IMR-90 (cell line): ENCODE results near the gene ZBTB8B. TPM values are rescaled to one million over a fixed set of nuclear protein-coding genes. Genes with fewer than 3 reads are reported as not detected.
"Not testable (repeated sequence)": the region's sequence is repeated elsewhere in the genome, so short reads cannot be mapped to it uniquely, and the experiment has no call there.

Source experiments
- ATAC-seq: fragments of 200-7000 bp; cut with Tn5 transposase; 2 replicates; pipeline ENCODE4 v1.9.1; 2020; ENCODE audit warnings: low read depth, mild to moderate bottlenecking, moderate library complexity
- BruUV-seq: library from RNA; stranded (reverse); fragments of 400-500 nt; replicated peaks from 2 replicates; lab custom pipeline; 2021; lab: Mats Ljungman, UMichigan
- CTCF ChIA-PET: fragments of 300-600 bp; formaldehyde crosslinking; extraction: SDS; loops from one replicate; lab custom pipeline; 2021; ENCODE audit warnings: antibody characterized with exemption; lab: Yijun Ruan, JAX
- POLR2A ChIA-PET: fragments of 300-600 bp; sonication (Branson Sonifier 250); formaldehyde crosslinking; loops from one replicate; lab custom pipeline; 2022; ENCODE audit warnings: antibody characterized with exemption; ENCODE audit not compliant: unreplicated experiment; lab: Charles Lee
- DNase-seq: peaks from one replicate; pipeline ENCODE4 v3.0.0; 2013
- H2AFZ ChIP-seq: replicated peaks from 2 replicates; pipeline ENCODE3; 2013; ENCODE audit warnings: low read length, mild to moderate bottlenecking; ENCODE audit not compliant: poor library complexity
- H2AK5ac ChIP-seq: 2 replicates; pipeline ENCODE4 v1.6.1; 2013; ENCODE audit warnings: low read depth, low read length, inconsistent platforms
- H2AK9ac ChIP-seq: replicated peaks from 2 replicates; pipeline ENCODE3; 2013; ENCODE audit warnings: mild to moderate bottlenecking, low read depth, low read length, moderate library complexity; ENCODE audit not compliant: poor library complexity
- H2BK120ac ChIP-seq: 2 replicates; pipeline ENCODE4 v1.6.1; 2013; ENCODE audit warnings: low read depth, low read length, inconsistent platforms
- H2BK15ac ChIP-seq: 3 replicates; pipeline ENCODE4 v1.6.1; 2013; ENCODE audit warnings: low read depth, low read length, inconsistent platforms
- H2BK20ac ChIP-seq: 2 replicates; pipeline ENCODE4 v1.6.1; 2013; ENCODE audit warnings: low read depth, mild to moderate bottlenecking, inconsistent platforms, low read length, moderate library complexity
- H2BK5ac ChIP-seq: 2 replicates; pipeline ENCODE4 v1.6.1; 2013; ENCODE audit warnings: mild to moderate bottlenecking, low read depth, low read length, inconsistent platforms; ENCODE audit not compliant: poor library complexity, severe bottlenecking
- H3K14ac ChIP-seq: replicated peaks from 2 replicates; pipeline ENCODE4 v1.6.1; 2013; ENCODE audit warnings: low read depth, low read length, inconsistent platforms
- H3K18ac ChIP-seq: 2 replicates; pipeline ENCODE4 v1.6.1; 2013; ENCODE audit warnings: low read depth, low read length, control low read depth
- H3K23ac ChIP-seq: 2 replicates; pipeline ENCODE4 v1.6.1; 2013; ENCODE audit warnings: low read depth, low read length, inconsistent platforms
- H3K27ac ChIP-seq: 2 replicates; pipeline ENCODE4 v1.5.1; 2013; ENCODE audit warnings: mild to moderate bottlenecking, control low read depth, low read length; ENCODE audit not compliant: insufficient read depth
- H3K27me3 ChIP-seq: 2 replicates; pipeline ENCODE4 v1.6.1; 2013; ENCODE audit warnings: low read length; ENCODE audit not compliant: control insufficient read depth, insufficient read depth
- H3K36me3 ChIP-seq: 2 replicates; pipeline ENCODE4 v1.6.1; 2013; ENCODE audit warnings: low read length, mixed read lengths; ENCODE audit not compliant: control insufficient read depth, insufficient read depth
- H3K4ac ChIP-seq: 2 replicates; pipeline ENCODE4 v1.6.1; 2013; ENCODE audit warnings: low read depth, low read length, inconsistent platforms
- H3K4me1 ChIP-seq: 2 replicates; pipeline ENCODE4 v1.6.1; 2013; ENCODE audit warnings: low read length, mixed read lengths; ENCODE audit not compliant: control insufficient read depth, insufficient read depth
- H3K4me2 ChIP-seq: 2 replicates; pipeline ENCODE4 v1.6.1; 2013; ENCODE audit warnings: low read depth, mild to moderate bottlenecking, control low read depth, low read length, moderate library complexity
- H3K4me3 ChIP-seq: 2 replicates; pipeline ENCODE4 v1.5.1; 2013; ENCODE audit warnings: low read depth, mild to moderate bottlenecking, control low read depth, low read length, moderate library complexity; ENCODE audit not compliant: insufficient read depth
- H3K56ac ChIP-seq: 2 replicates; pipeline ENCODE4 v1.6.1; 2013; ENCODE audit warnings: low read length, inconsistent platforms; ENCODE audit not compliant: insufficient read depth; ENCODE audit errors: extremely low read depth
- H3K79me1 ChIP-seq, 2 experiments: 2 replicates each; pipeline ENCODE4 v1.6.1; 2013; ENCODE audit warnings: low read length in 2 of 2, inconsistent platforms in 1 of 2, low read depth in 1 of 2
- H3K9ac ChIP-seq: 2 replicates; pipeline ENCODE4 v1.6.1; 2013; ENCODE audit warnings: low read depth, low read length, control low read depth
- H3K9me1 ChIP-seq: 2 replicates; pipeline ENCODE4 v1.6.1; 2013; ENCODE audit warnings: low read length, inconsistent platforms; ENCODE audit not compliant: insufficient read depth
- H3K9me3 ChIP-seq: 2 replicates; pipeline ENCODE4 v1.6.1; 2013; ENCODE audit warnings: low read length; ENCODE audit not compliant: control insufficient read depth, insufficient read depth
- H4K20me1 ChIP-seq: 2 replicates; pipeline ENCODE4 v1.6.1; 2013; ENCODE audit warnings: low read length, inconsistent platforms; ENCODE audit not compliant: insufficient read depth
- H4K5ac ChIP-seq: 2 replicates; pipeline ENCODE4 v1.6.1; 2013; ENCODE audit warnings: mild to moderate bottlenecking, low read depth, low read length, control low read depth
- H4K8ac ChIP-seq, 2 experiments: 2 replicates each; pipeline ENCODE4 v1.6.1; 2013; ENCODE audit warnings: low read depth in 2 of 2, low read length in 2 of 2, control low read depth in 1 of 2, inconsistent platforms in 1 of 2
- H4K91ac ChIP-seq: 2 replicates; pipeline ENCODE4 v1.6.1; 2013; ENCODE audit warnings: low read depth, low read length, inconsistent platforms; ENCODE audit not compliant: insufficient read depth
- BHLHE40 ChIP-seq: fragments of 150-350 bp; IDR thresholded peaks from 2 replicates; pipeline ENCODE4 v1.6.1; 2016; ENCODE audit warnings: mild to moderate bottlenecking, low read depth, low read length
- CEBPB ChIP-seq: IDR thresholded peaks from 2 replicates; pipeline ENCODE4 v1.6.1; 2012; ENCODE audit warnings: low read depth, low read length, improper control_type of control experiment
- MXI1 ChIP-seq: IDR thresholded peaks from 2 replicates; pipeline ENCODE4 v1.6.1; 2012; ENCODE audit warnings: low read depth, mild to moderate bottlenecking, low read length, moderate library complexity, borderline replicate concordance
- RAD21 ChIP-seq: IDR thresholded peaks from 2 replicates; pipeline ENCODE4 v1.6.1; 2012; ENCODE audit warnings: low read length, improper control_type of control experiment
- WGBS, 2 experiments: methylation state at CpG; one replicate each; pipeline versions ENCODE4 v1.1.5 to v1.1.7; 2013; ENCODE audit warnings: missing lambda C conversion rate in 2 of 2; ENCODE audit not compliant: insufficient read length in 1 of 2; ENCODE audit errors: extremely low coverage in 2 of 2; 5-methylcytosine and 5-hydroxymethylcytosine counted together
- dilution Hi-C: fragments of 300-500 bp; cut with HindIII; formaldehyde crosslinking; loops from one replicate; pipeline ENCODE4 v1.14.3; 2018; ENCODE audit warnings: low sequenced_read_pairs; ENCODE audit not compliant: unreplicated experiment
- in situ Hi-C: fragments of 300-500 bp; cut with MboI; formaldehyde crosslinking; loops from 3 replicates; pipeline ENCODE4 v1.14.3; 2019; ENCODE audit warnings: low sequenced_read_pairs, inconsistent platforms, mixed read lengths
- intact Hi-C: fragments of 100-400 bp; cut with micrococcal nuclease; formaldehyde crosslinking; loops from 2 replicates; pipeline ENCODE4 v1.10.0; 2022
- polyA plus RNA-seq, 3 experiments: library from polyadenylated mRNA; depleted of rRNA; stranded (reverse); fragments of >200 nt; gene quantifications; 2 replicates each; pipeline ENCODE4 v1.2.3, GENCODE V29; 2012; ENCODE audit warnings: low replicate concordance in 1 of 3
- total RNA-seq: library from RNA; depleted of rRNA; stranded (reverse); fragments of >200 nt; gene quantifications from 2 replicates; pipeline ENCODE4 v1.2.3, GENCODE V29; 2012
- TF ChIP-seq, protein P1 (sequence below): conservative IDR thresholded peaks from 2 replicates; pipeline ENCODE4 v1.5.1; 2012; ENCODE audit warnings: mild to moderate bottlenecking, low read depth, low read length, improper control_type of control experiment

ZBTB8B gene
- total and polyA plus RNA-seq, 2 of the 4 experiments (the other 2 are of a cell fraction): not detected

DNA sequence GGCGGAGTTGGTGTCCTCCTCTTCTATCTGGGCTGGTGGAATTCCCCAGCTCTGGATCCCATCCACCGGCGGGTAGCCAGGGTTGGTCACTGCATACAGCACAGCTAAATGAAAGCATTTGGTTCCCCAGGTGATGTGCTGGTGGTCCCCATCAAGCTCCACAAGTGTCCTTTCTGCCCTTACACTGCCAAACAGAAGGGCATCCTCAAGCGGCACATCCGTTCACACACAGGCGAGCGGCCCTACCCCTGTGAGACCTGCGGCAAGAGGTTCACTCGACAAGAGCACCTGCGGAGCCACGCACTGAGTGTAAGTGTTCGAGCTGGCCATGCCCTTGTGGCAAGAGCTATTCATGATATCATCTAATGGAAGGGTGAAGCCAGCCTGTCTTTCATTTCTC lies 15.9 kb downstream of the ZBTB8B start:
- no peak overlapping the region for H2BK120ac ChIP-seq
- dilution Hi-C loops: no loop called here
- H3K9me3 ChIP-seq: peaks cover 2% of the 10 kb centered on the region; the same call in 1 of the 2 replicates
- no TSS peak for BruUV-seq
- H3K36me3 ChIP-seq: no peaks in the 10 kb centered on the region
- no peak overlapping the region for H3K4me2 ChIP-seq
- no peak overlapping the region for H3K4ac ChIP-seq
- no peak overlapping the region for H4K8ac ChIP-seq
- WGBS, 2 experiments: 100% methylated on average over 4 of the region's 12 CpGs; no CpG with 5 or more reads in 1 of the 2 experiments
- in situ Hi-C loops: no loop called here
- no peak overlapping the region for H3K14ac ChIP-seq
- no peak overlapping the region for H2BK20ac ChIP-seq
- H3K79me1 ChIP-seq: no peaks in the 10 kb centered on the region
- ChIA-PET POLR2A (no interaction called here), CTCF (no interaction called here)
- H3K27ac ChIP-seq: no peak overlapping the region
- H2BK15ac ChIP-seq: no peak overlapping the region
- H3K4me3 ChIP-seq: no peak overlapping the region
- no peak overlapping the region for H3K56ac ChIP-seq
- no peak overlapping the region for H3K9ac ChIP-seq
- TF ChIP-seq RAD21 (no peak), CEBPB (no peak), BHLHE40 (no peak), MXI1 (no peak)
- TF ChIP-seq, protein P1, sequence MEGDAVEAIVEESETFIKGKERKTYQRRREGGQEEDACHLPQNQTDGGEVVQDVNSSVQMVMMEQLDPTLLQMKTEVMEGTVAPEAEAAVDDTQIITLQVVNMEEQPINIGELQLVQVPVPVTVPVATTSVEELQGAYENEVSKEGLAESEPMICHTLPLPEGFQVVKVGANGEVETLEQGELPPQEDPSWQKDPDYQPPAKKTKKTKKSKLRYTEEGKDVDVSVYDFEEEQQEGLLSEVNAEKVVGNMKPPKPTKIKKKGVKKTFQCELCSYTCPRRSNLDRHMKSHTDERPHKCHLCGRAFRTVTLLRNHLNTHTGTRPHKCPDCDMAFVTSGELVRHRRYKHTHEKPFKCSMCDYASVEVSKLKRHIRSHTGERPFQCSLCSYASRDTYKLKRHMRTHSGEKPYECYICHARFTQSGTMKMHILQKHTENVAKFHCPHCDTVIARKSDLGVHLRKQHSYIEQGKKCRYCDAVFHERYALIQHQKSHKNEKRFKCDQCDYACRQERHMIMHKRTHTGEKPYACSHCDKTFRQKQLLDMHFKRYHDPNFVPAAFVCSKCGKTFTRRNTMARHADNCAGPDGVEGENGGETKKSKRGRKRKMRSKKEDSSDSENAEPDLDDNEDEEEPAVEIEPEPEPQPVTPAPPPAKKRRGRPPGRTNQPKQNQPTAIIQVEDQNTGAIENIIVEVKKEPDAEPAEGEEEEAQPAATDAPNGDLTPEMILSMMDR: no peak
- ATAC-seq: no peak
- no peak overlapping the region for H2BK5ac ChIP-seq
- H4K5ac ChIP-seq: no peak overlapping the region
- DNase-seq: no peak
- no peak overlapping the region for H2AFZ ChIP-seq
- no peaks in the 10 kb centered on the region for H4K20me1 ChIP-seq
- H2AK9ac ChIP-seq: no peak overlapping the region
- intact Hi-C loops: no loop called here
- 0 out of 2 replicates have a peak, but pooled peaks cover 3% of the 10 kb centered on the region for H3K9me1 ChIP-seq
- no peak overlapping the region for H3K18ac ChIP-seq
- H4K91ac ChIP-seq: no peak overlapping the region
- no peak overlapping the region for H2AK5ac ChIP-seq
- H3K27me3 ChIP-seq: peaks cover 27% of the 10 kb centered on the region
- no peaks in the 10 kb centered on the region for H3K4me1 ChIP-seq
- no peak overlapping the region for H3K23ac ChIP-seq

DNA sequence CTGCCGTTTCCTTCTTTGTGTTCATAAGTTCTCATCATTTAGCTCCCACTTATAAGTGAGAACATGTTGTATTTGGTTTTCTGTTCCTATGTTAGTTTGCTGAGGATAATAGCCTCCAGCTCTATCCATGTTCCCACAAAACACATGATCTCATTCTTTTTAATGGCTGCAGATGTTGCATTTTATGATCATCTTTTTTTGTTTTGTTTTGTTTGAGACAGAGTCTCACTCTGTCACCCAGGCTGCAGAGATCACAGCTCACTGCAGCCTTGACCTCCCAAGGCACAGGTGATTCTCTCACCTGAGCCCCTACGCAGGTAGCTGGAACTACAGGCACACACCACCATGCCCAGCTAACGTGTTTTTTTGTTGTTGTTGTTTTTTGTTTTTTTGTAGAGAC lies 16.9 kb downstream of the ZBTB8B start:
- H2BK15ac ChIP-seq, H3K23ac ChIP-seq, H3K79me1 ChIP-seq, H4K5ac ChIP-seq, dilution Hi-C loops, H2AK9ac ChIP-seq, H3K4me1 ChIP-seq, H2AFZ ChIP-seq, H2BK5ac ChIP-seq, CTCF ChIA-PET, H3K4me3 ChIP-seq, POLR2A ChIA-PET, H3K9me1 ChIP-seq, H3K9ac ChIP-seq, BruUV-seq, ATAC-seq, H2BK20ac ChIP-seq, H2AK5ac ChIP-seq, H3K56ac ChIP-seq, H3K36me3 ChIP-seq, intact Hi-C loops, H3K27ac ChIP-seq, H4K8ac ChIP-seq, H4K20me1 ChIP-seq, H3K4ac ChIP-seq, H2BK120ac ChIP-seq, H3K4me2 ChIP-seq, DNase-seq, H3K18ac ChIP-seq, H4K91ac ChIP-seq, in situ Hi-C loops, H3K9me3 ChIP-seq, H3K14ac ChIP-seq: not testable (repeated sequence)
- H3K27me3 ChIP-seq: peaks cover 32% of the 10 kb centered on the region
- no CpG with 5 or more reads among the region's 3 CpGs for WGBS, 2 experiments
